CD14-positive monocyte (primary cell): Measurements from ENCODE around the gene HMGXB3. TPM values are rescaled to one million over a fixed set of nuclear protein-coding genes. Genes with fewer than 3 reads are reported as not detected.

Source experiments
- DNase-seq, 3 donors: peaks; one replicate each; pipeline ENCODE4 v3.0.0-alpha.2; 2011 to 2022
- H2AFZ ChIP-seq: 2 replicates; pipeline ENCODE4 v1.6.0; 2012; ENCODE audit warnings: mild to moderate bottlenecking, low read depth, low read length, inconsistent platforms; ENCODE audit not compliant: insufficient read depth, poor library complexity, severe bottlenecking
- H3K27ac ChIP-seq, 2 donors: 1 replicate in 1 of 2; 2 replicates in 1 of 2; pipeline ENCODE4 v1.5.1; 2012 to 2013; ENCODE audit warnings: low read length in 2 of 2, control low read depth in 1 of 2, inconsistent platforms in 1 of 2, low read depth in 1 of 2, mild to moderate bottlenecking in 1 of 2
- H3K27me3 ChIP-seq, 2 donors: one replicate each; pipeline versions ENCODE4 v1.6.0 to v1.6.1; 2011 to 2013; ENCODE audit warnings: low read length in 2 of 2; ENCODE audit not compliant: control insufficient read depth in 2 of 2, insufficient read depth in 2 of 2
- H3K36me3 ChIP-seq, 2 donors: replicated peaks in 1 of 2; 1 replicate in 1 of 2; 2 replicates in 1 of 2; pipeline versions ENCODE4 v1.5.1 to v1.6.1; 2012 to 2013; ENCODE audit warnings: low read length in 2 of 2, control low read depth in 1 of 2, inconsistent platforms in 1 of 2, mild to moderate bottlenecking in 1 of 2; ENCODE audit not compliant: insufficient read depth in 2 of 2, control insufficient read depth in 1 of 2
- H3K4me1 ChIP-seq, 2 donors: 1 replicate in 1 of 2; 2 replicates in 1 of 2; pipeline versions ENCODE4 v1.5.1 to v1.6.1; 2012 to 2013; ENCODE audit warnings: low read length in 2 of 2, control low read depth in 1 of 2, inconsistent platforms in 1 of 2, mild to moderate bottlenecking in 1 of 2, moderate library complexity in 1 of 2; ENCODE audit not compliant: insufficient read depth in 2 of 2, control insufficient read depth in 1 of 2
- H3K4me2 ChIP-seq: replicated peaks from 2 replicates; pipeline ENCODE3; 2012; ENCODE audit warnings: low read length, moderate library complexity, mild to moderate bottlenecking; ENCODE audit not compliant: poor library complexity, severe bottlenecking; ENCODE audit errors: extremely low read depth
- H3K4me3 ChIP-seq, 3 experiments: fragments of 200-600 bp in 1 of 3; sonication (generic) in 1 of 3; replicated peaks in 1 of 3; 1 replicate in 2 of 3; 2 replicates in 1 of 3; pipeline ENCODE4 v1.5.1; 2011 to 2013; ENCODE audit warnings: low read length in 3 of 3, mild to moderate bottlenecking in 3 of 3, control low read depth in 2 of 3, low read depth in 2 of 3, inconsistent platforms in 1 of 3, moderate library complexity in 1 of 3
- H3K79me2 ChIP-seq: 2 replicates; pipeline ENCODE4 v1.6.0; 2012; ENCODE audit warnings: mild to moderate bottlenecking, control low read depth, inconsistent platforms, low read length, moderate library complexity; ENCODE audit not compliant: insufficient read depth
- H3K9ac ChIP-seq: 2 replicates; pipeline ENCODE4 v1.6.0; 2017; ENCODE audit warnings: low read length, mild to moderate bottlenecking; ENCODE audit not compliant: insufficient read depth, poor library complexity, severe bottlenecking
- H3K9me3 ChIP-seq, 2 donors: replicated peaks in 1 of 2; 1 replicate in 1 of 2; 2 replicates in 1 of 2; pipeline versions ENCODE4 v1.5.1 to v1.6.1; 2012 to 2013; ENCODE audit warnings: low read length in 2 of 2, control low read depth in 1 of 2; ENCODE audit not compliant: control insufficient read depth in 1 of 2, insufficient read depth in 1 of 2
- H4K20me1 ChIP-seq: 2 replicates; pipeline ENCODE4 v1.6.0; 2012; ENCODE audit warnings: mild to moderate bottlenecking, low read length, control low read depth, moderate library complexity; ENCODE audit not compliant: insufficient read depth
- H3K27ac Mint-ChIP-seq, 7 donors: one replicate each; pipeline ENCODE4 v1.8.0; 2020; ENCODE audit warnings: mild to moderate bottlenecking in 7 of 7, mixed read lengths in 7 of 7, moderate library complexity in 6 of 7, inconsistent platforms in 2 of 7
- H3K27me3 Mint-ChIP-seq, 3 donors: one replicate each; pipeline ENCODE4 v1.8.0; 2021 to 2022; ENCODE audit warnings: low read depth in 3 of 3, mild to moderate bottlenecking in 3 of 3, mixed read lengths in 3 of 3, moderate library complexity in 3 of 3, inconsistent platforms in 1 of 3
- H3K36me3 Mint-ChIP-seq, 2 donors: one replicate each; pipeline ENCODE4 v1.8.0; 2020; ENCODE audit warnings: mixed read lengths in 2 of 2, inconsistent platforms in 1 of 2, mild to moderate bottlenecking in 1 of 2
- H3K4me1 Mint-ChIP-seq: one replicate; pipeline ENCODE4 v1.8.0; 2020; ENCODE audit warnings: mild to moderate bottlenecking, mixed read lengths
- H3K4me3 Mint-ChIP-seq, 2 donors: one replicate each; pipeline ENCODE4 v1.8.0; 2020; ENCODE audit warnings: mild to moderate bottlenecking in 2 of 2, mixed read lengths in 2 of 2, moderate library complexity in 1 of 2
- H3K9me3 Mint-ChIP-seq, 7 donors: one replicate each; pipeline ENCODE4 v1.8.0; 2020 to 2022; ENCODE audit warnings: mixed read lengths in 7 of 7, mild to moderate bottlenecking in 6 of 7, moderate library complexity in 6 of 7, inconsistent platforms in 2 of 7
- WGBS: methylation state at CpG from one replicate; pipeline ENCODE4 v1.1.5; 2013; ENCODE audit warnings: missing lambda C conversion rate; ENCODE audit not compliant: insufficient coverage; 5-methylcytosine and 5-hydroxymethylcytosine counted together
- intact Hi-C, 2 donors: fragments of 100-400 bp; cut with micrococcal nuclease; formaldehyde crosslinking; loops; one replicate each; pipeline versions ENCODE4 v1.15.0 to v1.15.1; 2023
- polyA plus RNA-seq, 3 donors: library from polyadenylated mRNA; depleted of rRNA in 1 of 3; unstranded in 2 of 3; stranded (reverse) in 1 of 3; fragments of 300-500 nt in 2 of 3; fragments of >200 nt in 1 of 3; fragmentation: Illumina TruSeq in 2 of 3; gene quantifications; 1 replicate in 2 of 3; 2 replicates in 1 of 3; pipeline ENCODE4 v1.2.3, GENCODE V29; 2012 to 2021
- TF ChIP-seq, protein P1 (sequence below): fragments of 200-600 bp; IDR thresholded peaks from one replicate; pipeline ENCODE4 v1.8.0; 2022; ENCODE audit warnings: antibody characterized with exemption, mild to moderate bottlenecking

Gene HMGXB3
- polyA plus RNA-seq, 3 donors = 3.1 to 22.9 (median 6.2) TPM

DNA sequence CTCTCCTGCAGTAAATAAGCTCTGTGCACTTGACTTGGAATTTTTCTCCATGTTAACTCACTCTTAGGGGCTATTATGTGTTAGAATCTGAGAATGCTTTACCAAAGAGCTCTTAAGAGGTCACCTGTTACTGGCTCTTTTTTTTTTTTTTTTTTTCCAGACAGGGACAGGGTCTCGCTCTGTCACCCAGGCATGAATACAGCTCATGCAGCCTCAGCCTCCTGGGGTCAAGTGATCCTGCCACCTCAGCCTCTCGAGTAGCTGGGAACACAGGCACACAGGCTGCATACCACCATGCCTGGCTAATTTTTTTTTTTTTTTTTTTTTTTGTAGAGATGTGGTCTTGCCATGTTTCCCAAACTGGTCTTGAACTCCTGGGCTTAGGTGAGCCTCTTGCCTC, 22.1 kb downstream of the HMGXB3 start:
- no peak overlapping the region for H3K27ac ChIP-seq
- H3K79me2 ChIP-seq = no peaks in the 10 kb centered on the region
- H4K20me1 ChIP-seq = no peaks in the 10 kb centered on the region
- Mint-ChIP-seq H3K36me3 (peaks cover 88 to 93% of the 10 kb centered on the region in 2 donors), H3K27me3 (no peaks in the 10 kb centered on the region), H3K9me3 (no peaks in the 10 kb centered on the region), H3K4me1 (peaks cover 6% of the 10 kb centered on the region), H3K27ac (peak overlapping the region in 1 of 7 donors; percentile 63), H3K4me3 (no peak overlapping the region)
- no peak for DNase-seq
- no peak overlapping the region for H2AFZ ChIP-seq
- H3K4me1 ChIP-seq = no peaks in the 10 kb centered on the region
- no peaks in the 10 kb centered on the region for H3K27me3 ChIP-seq
- H3K4me2 ChIP-seq = no peak overlapping the region
- H3K9me3 ChIP-seq = no peaks in the 10 kb centered on the region
- TF ChIP-seq, protein P1, sequence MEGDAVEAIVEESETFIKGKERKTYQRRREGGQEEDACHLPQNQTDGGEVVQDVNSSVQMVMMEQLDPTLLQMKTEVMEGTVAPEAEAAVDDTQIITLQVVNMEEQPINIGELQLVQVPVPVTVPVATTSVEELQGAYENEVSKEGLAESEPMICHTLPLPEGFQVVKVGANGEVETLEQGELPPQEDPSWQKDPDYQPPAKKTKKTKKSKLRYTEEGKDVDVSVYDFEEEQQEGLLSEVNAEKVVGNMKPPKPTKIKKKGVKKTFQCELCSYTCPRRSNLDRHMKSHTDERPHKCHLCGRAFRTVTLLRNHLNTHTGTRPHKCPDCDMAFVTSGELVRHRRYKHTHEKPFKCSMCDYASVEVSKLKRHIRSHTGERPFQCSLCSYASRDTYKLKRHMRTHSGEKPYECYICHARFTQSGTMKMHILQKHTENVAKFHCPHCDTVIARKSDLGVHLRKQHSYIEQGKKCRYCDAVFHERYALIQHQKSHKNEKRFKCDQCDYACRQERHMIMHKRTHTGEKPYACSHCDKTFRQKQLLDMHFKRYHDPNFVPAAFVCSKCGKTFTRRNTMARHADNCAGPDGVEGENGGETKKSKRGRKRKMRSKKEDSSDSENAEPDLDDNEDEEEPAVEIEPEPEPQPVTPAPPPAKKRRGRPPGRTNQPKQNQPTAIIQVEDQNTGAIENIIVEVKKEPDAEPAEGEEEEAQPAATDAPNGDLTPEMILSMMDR = no peak
- peaks cover 97 to 100% of the 10 kb centered on the region in 2 donors for H3K36me3 ChIP-seq
- H3K9ac ChIP-seq = no peak overlapping the region
- no peak overlapping the region for H3K4me3 ChIP-seq
- WGBS = 100% methylated on average over 1 of the region's 2 CpGs
- intact Hi-C loops = no loop called here

DNA sequence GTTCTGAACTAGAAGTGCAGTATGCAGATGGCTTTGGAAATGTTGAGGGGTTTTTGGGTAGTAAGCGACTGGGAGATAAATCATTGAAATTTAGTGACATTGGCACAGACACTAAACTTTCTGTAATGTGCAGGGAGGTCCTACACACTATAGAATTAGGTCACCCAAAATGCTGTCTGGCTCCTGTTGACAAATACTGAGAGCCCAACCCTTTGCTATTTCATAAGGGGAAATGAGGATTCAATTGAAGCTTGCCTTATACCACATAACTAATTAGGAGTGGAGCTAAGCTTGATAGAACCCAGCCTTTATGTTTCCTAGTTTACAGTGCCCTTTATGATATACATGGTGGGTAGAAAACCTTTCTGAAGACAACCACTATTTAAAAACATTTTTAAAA, 22.6 kb downstream of the HMGXB3 start:
- DNase-seq = no peak
- TF ChIP-seq, protein P1 = no peak
- WGBS = no CpG with 5 or more reads among the region's 1 CpG
- H3K4me1 ChIP-seq = no peaks in the 10 kb centered on the region
- H3K4me3 ChIP-seq = no peak overlapping the region
- H3K9me3 Mint-ChIP-seq = no peaks in the 10 kb centered on the region
- H2AFZ ChIP-seq = no peak overlapping the region
- peaks cover 97 to 100% of the 10 kb centered on the region in 2 donors for H3K36me3 ChIP-seq
- H3K4me1 Mint-ChIP-seq = peaks cover 6% of the 10 kb centered on the region
- intact Hi-C loops = no loop called here
- no peaks in the 10 kb centered on the region for H3K27me3 ChIP-seq
- H3K27me3 Mint-ChIP-seq = no peaks in the 10 kb centered on the region
- no peak overlapping the region for H3K27ac Mint-ChIP-seq
- no peak overlapping the region for H3K9ac ChIP-seq
- no peaks in the 10 kb centered on the region for H4K20me1 ChIP-seq
- H3K36me3 Mint-ChIP-seq = peaks cover 91 to 94% of the 10 kb centered on the region in 2 donors
- H3K79me2 ChIP-seq = no peaks in the 10 kb centered on the region
- H3K27ac ChIP-seq = no peak overlapping the region
- no peak overlapping the region for H3K4me3 Mint-ChIP-seq
- no peaks in the 10 kb centered on the region for H3K9me3 ChIP-seq
- H3K4me2 ChIP-seq = no peak overlapping the region
